Measurements from ENCODE around the gene SETD7.

- TF ChIP-seq CTCF (IDR thresholded peaks at IDR 0.05 in 4 of 5, conservative IDR thresholded peaks at IDR 0.05 in 1 of 5) = no peak
- no peak for TF ChIP-seq POLR2A (IDR thresholded peaks at IDR 0.05)
These were observed 1.6 kb upstream of the SETD7 start for GRCh38 chr4:139557556-139558110.

Data from gastrocnemius medialis (tissue), 4 donors.